HK-2 (cell line): ENCODE results near the gene ESPNL.
"Not testable (repeated sequence)": the region's sequence is repeated elsewhere in the genome, so short reads cannot be mapped to it uniquely, and the experiment has no call there.

Source experiments
- DNase-seq: peaks from one replicate; pipeline ENCODE4 v3.0.0-alpha.2; 2018; ENCODE audit not compliant: unreplicated experiment

The ESPNL gene

DNA sequence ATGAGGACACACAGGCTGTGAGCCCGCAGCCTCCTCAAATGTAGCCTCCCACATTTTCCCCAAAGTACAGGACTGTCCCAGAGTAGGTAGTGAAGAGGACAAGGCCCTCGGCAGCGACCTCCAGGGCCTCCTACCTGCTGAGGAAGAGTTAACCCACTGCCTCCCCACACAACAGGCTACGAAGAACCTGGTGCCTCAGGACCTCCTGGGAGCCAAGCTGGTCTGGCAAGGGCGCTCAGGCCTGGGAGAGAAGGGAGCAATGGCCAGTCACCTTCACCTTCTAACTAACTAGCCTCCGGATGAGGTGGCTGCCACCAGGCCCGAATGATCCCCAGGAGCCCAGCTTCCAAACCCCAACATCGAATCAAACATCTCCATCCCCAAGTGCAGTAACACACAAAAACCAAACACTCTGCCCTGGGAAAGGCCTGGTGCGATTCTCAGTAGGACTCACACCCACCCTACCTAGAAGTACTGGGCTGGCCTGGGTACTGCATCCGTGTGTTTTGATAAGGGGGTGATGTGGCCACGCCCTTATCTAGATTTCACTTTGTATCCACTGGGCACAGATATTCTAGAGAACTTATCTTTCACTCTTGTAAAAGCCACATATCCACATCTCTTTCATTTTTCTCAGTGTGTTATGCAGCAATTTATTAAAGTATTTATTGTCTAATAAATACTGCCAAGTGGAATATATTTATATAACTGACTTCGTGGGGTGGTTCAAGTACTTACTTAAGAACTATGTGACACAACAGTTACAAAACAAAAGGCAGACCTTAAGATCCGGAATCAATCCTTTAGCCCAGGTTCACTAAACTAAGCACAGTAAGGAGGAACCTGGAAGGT, 68.3 kb downstream of the ESPNL start:
- no peak for DNase-seq

DNA sequence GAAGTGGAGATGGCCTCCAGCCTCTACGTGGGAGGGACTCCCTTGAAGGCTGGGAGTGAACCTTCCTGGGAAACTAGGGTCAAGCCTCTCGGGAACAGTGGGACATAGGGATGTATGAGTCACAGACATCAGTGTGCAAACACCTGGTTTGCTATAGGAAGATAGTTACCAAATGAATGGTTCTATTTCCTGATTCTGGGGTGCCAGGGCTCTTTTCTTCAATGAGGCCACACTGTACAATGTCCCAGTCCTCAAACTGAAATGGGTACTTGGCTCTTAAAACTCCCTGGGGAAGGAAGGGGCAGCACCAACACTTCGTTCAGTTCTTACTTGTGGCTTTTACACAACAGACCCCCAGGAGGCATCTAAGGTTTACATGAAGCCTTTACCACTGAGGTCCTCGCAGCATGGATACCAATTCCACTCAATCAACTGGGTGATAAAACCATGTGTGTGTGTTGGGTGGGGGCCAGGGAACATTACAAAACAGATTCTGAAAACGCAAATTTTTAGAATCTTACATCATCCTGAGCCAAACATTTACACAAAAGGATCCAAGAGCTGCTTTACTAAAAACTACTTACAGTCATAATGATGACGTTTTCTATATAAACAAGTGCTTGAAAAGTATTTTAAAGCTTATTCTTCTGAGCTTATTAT, 69.0 kb downstream of the ESPNL start:
- peak; percentile 40 for DNase-seq

DNA sequence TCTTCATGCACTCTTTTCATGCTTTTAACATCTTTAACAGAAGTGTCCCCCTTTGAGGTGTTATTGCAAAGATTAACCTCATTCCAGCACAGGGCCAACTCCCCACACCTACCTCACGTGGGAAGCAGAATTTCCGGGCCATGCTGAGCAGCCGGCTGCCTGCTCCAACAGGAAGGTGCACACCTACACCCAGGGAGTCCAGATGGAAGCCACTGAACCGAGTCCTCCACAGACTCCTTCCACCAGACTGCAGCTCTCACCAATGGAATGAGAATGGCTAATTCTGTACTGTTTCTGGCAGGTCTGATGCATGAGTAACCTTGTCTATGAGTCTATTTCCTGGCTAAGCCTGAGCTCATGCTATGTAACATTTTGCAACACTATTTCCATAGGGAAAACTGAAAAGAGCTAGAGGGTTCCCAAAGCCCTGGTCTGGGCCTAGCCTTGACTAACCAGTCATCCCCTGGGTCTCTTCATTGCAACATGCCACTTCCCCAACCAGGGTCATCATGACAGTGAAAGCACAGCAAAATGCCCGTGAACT, 69.6 kb downstream of the ESPNL start:
- DNase-seq, result peak; percentile 84

GRCh38 chr2:238170386-238171071, 70.4 kb downstream of the ESPNL start:
- no peak for DNase-seq

DNA sequence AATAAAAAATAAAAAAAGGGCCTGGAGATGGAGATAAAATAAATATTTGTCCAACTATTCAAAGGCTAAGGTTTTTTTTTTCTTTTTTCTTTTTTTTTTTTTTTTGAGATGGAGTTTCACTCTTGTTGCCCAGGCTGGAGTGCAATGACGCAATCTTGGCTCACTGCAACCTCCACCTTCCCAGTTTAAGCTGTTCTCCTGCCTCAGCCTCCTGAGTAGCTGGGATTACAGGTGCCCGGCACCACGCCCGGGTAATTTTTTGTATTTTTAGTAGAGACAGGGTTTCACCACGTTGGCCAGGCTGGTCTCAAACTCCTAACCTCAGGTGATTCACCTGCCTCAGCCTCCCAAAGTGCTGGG, 70.9 kb downstream of the ESPNL start:
- not testable (repeated sequence) for DNase-seq

GRCh38 chr2:238171575-238172187, 71.5 kb downstream of the ESPNL start:
- no peak for DNase-seq

DNA sequence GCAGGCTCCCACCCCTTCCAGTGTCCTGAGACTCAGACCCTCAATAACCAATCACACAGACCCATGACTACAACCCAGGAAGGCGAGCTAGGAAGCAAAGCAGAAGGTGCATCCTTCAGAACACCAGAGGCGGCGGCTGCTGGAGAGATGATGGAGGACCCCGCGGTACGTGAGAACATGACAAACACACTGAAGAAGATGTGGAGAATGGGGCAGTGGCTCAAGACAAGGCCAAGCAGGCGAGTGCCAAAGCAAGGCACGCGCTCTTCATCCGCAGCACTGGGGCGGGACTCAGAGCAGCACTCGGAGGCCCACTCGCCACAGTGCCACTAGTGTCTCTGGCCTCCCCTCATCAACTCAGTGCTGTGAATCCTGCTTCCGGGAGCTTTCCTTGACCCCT, 72.3 kb downstream of the ESPNL start:
- DNase-seq, result no peak

DNA sequence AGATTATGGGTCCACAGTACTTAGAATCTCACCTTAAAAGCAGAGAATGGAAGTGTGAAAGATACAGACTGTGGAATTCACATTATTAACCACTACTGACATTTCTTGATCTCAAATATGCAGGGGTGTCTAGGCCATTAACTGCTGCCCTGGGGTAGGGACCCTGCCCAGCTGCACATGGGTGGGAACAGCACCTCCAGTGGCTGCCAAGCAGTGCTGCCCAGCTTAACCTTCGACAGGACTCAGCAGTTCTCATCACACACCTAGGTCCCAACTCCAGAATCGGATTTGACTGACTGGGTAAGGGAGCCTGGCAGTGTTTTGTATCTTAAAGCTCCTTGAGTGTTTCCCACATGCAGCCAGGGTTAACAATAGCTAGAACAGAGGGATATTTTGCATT, 73.6 kb downstream of the ESPNL start:
- DNase-seq, result no peak

DNA sequence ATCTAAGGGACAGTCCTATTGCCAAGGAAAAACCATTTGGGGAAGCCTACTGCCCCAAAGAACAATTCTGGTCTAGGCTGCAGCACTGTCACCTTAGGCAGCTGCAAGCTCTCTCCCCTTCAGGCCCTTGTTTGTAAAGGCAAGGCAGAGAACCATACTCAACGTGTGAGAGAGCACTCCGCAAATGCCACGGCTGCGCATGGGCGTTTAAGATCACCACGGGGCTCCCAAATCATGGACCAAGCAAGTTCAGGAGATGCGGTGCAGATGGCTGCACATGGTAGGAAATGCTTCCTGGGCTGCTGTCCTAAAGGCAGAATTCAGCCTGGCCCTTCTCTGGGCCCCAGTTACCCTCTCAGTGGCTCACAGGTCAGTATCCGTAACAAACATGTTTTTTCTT, 74.2 kb downstream of the ESPNL start:
- no peak for DNase-seq

GRCh38 chr2:238174701-238175100, 74.6 kb downstream of the ESPNL start:
- no peak for DNase-seq

GRCh38 chr2:238176613-238177012, 76.5 kb downstream of the ESPNL start:
- DNase-seq, result no peak

- DNase-seq, result no peak
These were observed 80.4 kb downstream of the ESPNL start for GRCh38 chr2:238180554-238180953.

GRCh38 chr2:238182362-238182761, 82.2 kb downstream of the ESPNL start:
- no peak for DNase-seq
